Testis (tissue), 2 donors: ENCODE measurements around the gene ANO7.

Experiments used
- CTCF ChIP-seq, 3 experiments: fragments of 450-650 bp in 2 of 3; fragments of 200-600 bp in 1 of 3; sonication (generic) in 1 of 3; IDR thresholded peaks; one replicate each; pipeline ENCODE4 v1.5.1; 2016 to 2019; ENCODE audit warnings: antibody characterized with exemption in 3 of 3, mild to moderate bottlenecking in 2 of 3, moderate library complexity in 1 of 3
- POLR2A ChIP-seq: fragments of 450-650 bp; IDR thresholded peaks from one replicate; pipeline ENCODE4 v1.6.1; 2017; ENCODE audit warnings: antibody characterized with exemption, mild to moderate bottlenecking, moderate library complexity

GRCh38 chr2:241156971-241157441, 31.5 kb upstream of the ANO7 start:
- no peak for TF ChIP-seq CTCF (IDR thresholded peaks at IDR 0.05)
- TF ChIP-seq POLR2A, result no peak
